ENCODE measurements around the gene EFCAB14. TPM values are rescaled to one million over a fixed set of nuclear protein-coding genes. Genes with fewer than 3 reads are reported as not detected.
A peak's percentile ranks its signal among the peaks of the same experiment; 100 is the strongest.
"Not testable (repeated sequence)": the region's sequence is repeated elsewhere in the genome, so short reads cannot be mapped to it uniquely, and the experiment has no call there.

Gene EFCAB14
- total and polyA plus RNA-seq, 4 experiments from 2014 or later, result 87.0 to 117 (median 97.6) TPM

DNA sequence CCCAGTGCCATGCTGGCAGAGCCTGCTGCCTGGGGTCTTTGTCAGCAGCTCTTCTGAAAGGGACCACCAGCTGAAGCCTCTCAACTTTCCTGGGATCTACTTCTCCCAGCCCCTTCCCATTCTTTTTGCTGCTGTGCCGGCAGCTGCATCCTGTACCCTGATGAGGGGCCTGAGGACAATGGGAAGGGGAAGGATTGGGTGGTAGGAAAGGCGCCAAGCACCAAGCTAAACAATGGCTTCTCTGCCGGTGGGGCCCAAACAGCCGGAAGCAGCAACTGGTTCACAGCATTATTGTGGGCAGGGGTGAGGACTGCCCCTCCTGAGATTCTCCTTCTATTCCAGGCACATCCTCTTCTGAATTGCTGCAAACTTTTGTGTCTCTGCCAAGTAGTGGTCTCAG lies 5.0 kb upstream of the EFCAB14 start:
- H3K27ac Mint-ChIP-seq, result no peak overlapping the region
- H3K27me3 ChIP-seq (ENCODE audit: insufficient read depth, low read length), result no peaks in the 10 kb centered on the region
- ChIA-PET POLR2A (ENCODE audit: partially characterized antibody) (no interaction called here), CTCF (ENCODE audit: partially characterized antibody) (interaction anchor here (1.3 to 3.7 kb wide), 10 partner anchors 8 to 244 kb away, joined by 3 to 21 read pairs (median 7); partner anchors contain the start of gene MKNK1)
- no peaks in the 10 kb centered on the region for H3K9me3 ChIP-seq (ENCODE audit: control insufficient read depth in 1 of 2, low read length in 2 of 2)
- no peak overlapping the region for H3K4me3 ChIP-seq (ENCODE audit: low read length in 2 of 2)
- H3K36me3 Mint-ChIP-seq, result peaks cover 0 to 3% of the 10 kb centered on the region in 2 donors
- peaks cover 0 to 8% (median 0%) of the 10 kb centered on the region in 8 donors for H3K9me3 Mint-ChIP-seq
- no peak overlapping the region for H3K27ac ChIP-seq (ENCODE audit: low read depth, low read length)
- H3K4me1 ChIP-seq (ENCODE audit: insufficient read depth, low read length), result peaks cover 12% of the 10 kb centered on the region
- peaks cover 8 to 16% of the 10 kb centered on the region in 2 donors for H3K27me3 Mint-ChIP-seq
- H3K4me3 Mint-ChIP-seq, result no peak overlapping the region
- no peaks in the 10 kb centered on the region for H3K36me3 ChIP-seq (ENCODE audit: insufficient read depth, low read length)
- intact Hi-C loops (cut with micrococcal nuclease), result loop anchor here (2.0 kb wide), 2 partner anchors 101 to 317 kb away; no protein-coding TSS in a partner anchor
- no peak for DNase-seq
- H3K4me1 Mint-ChIP-seq, result peaks cover 11 to 16% (median 15%) of the 10 kb centered on the region in 4 donors

DNA sequence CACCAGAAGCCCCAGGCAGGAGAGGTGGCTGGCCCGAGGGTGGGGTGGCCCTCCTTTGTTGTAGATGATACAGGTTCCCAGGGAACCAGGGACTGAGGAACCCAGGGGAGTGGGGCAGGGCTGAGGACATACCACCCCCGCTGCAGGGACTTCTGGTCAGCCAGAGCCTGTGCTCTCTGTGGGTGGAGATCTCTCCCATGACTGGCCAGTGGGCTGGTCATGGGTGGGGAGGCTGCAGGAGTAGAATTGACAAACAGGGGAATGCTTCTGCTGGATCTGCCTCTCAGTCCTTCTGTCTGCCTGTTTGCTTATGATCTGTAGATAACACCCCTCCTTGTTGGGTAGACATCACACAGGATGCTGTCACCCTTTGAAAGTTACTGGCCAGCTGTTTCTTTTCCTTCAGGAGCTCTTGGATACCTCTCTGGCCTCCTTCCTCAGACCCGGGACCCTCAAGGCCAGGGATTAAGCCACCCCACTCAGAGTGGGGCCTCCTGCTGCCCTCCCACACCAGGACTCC lies 2.8 kb upstream of the EFCAB14 start:
- H3K9me3 Mint-ChIP-seq, result peaks cover 0 to 8% (median 0%) of the 10 kb centered on the region in 8 donors
- ChIA-PET CTCF (ENCODE audit: partially characterized antibody) (no interaction called here), POLR2A (ENCODE audit: partially characterized antibody) (interaction anchor here (3.3 kb wide), 1 partner anchor 53 kb away, joined by 21 read pairs; the partner anchor contains the start of gene ATPAF1)
- Histone ChIP-seq H3K27me3 (ENCODE audit: insufficient read depth, low read length) (no peaks in the 10 kb centered on the region), H3K9me3 (ENCODE audit: control insufficient read depth in 1 of 2, low read length in 2 of 2) (no peaks in the 10 kb centered on the region), H3K36me3 (ENCODE audit: insufficient read depth, low read length) (no peaks in the 10 kb centered on the region), H3K27ac (ENCODE audit: low read depth, low read length) (no peak overlapping the region), H3K4me3 (ENCODE audit: low read length in 2 of 2) (no peak overlapping the region), H3K4me1 (ENCODE audit: insufficient read depth, low read length) (peaks cover 30% of the 10 kb centered on the region)
- peaks cover 3 to 9% of the 10 kb centered on the region in 2 donors for H3K27me3 Mint-ChIP-seq
- peaks cover 1 to 16% of the 10 kb centered on the region in 2 donors for H3K36me3 Mint-ChIP-seq
- H3K4me1 Mint-ChIP-seq, result peaks cover 27 to 35% (median 31%) of the 10 kb centered on the region in 4 donors
- DNase-seq, result no peak
- intact Hi-C loops (cut with micrococcal nuclease), result no loop called here
- peak overlapping the region in 3 of 7 donors; percentile 21 to 33 (median 29) for H3K27ac Mint-ChIP-seq
- no peak overlapping the region for H3K4me3 Mint-ChIP-seq

DNA sequence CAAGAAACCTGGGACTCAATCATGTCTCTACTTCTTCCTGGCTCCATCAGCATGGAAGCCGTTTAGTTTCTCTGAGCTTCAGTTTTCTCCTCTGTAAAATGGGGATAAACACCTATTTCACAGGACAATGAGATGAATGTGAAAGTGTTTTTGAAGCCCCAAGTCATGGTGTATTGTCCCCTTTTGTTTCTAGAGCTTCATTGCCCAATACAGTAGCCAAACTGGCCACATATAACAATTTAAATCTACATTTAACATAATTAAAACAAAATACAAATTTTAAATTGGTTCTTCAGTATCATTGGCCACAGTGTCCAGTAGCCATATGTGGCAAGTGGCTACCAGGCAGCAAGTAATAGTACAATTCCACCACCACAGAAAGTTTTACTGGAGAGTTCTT lies 2.3 kb upstream of the EFCAB14 start:
- Mint-ChIP-seq H3K9me3 (peaks cover 0 to 4% (median 0%) of the 10 kb centered on the region in 8 donors), H3K4me3 (no peak overlapping the region), H3K36me3 (peaks cover 7 to 22% of the 10 kb centered on the region in 2 donors), H3K27me3 (peaks cover 3 to 8% of the 10 kb centered on the region in 2 donors), H3K4me1 (peaks cover 32 to 41% (median 37%) of the 10 kb centered on the region in 4 donors), H3K27ac (peak overlapping the region in 1 of 7 donors; percentile 7)
- Histone ChIP-seq H3K27ac (ENCODE audit: low read depth, low read length) (no peak overlapping the region), H3K27me3 (ENCODE audit: insufficient read depth, low read length) (no peaks in the 10 kb centered on the region), H3K4me1 (ENCODE audit: insufficient read depth, low read length) (peaks cover 35% of the 10 kb centered on the region), H3K9me3 (ENCODE audit: control insufficient read depth in 1 of 2, low read length in 2 of 2) (no peaks in the 10 kb centered on the region), H3K4me3 (ENCODE audit: low read length in 2 of 2) (no peak overlapping the region), H3K36me3 (ENCODE audit: insufficient read depth, low read length) (no peaks in the 10 kb centered on the region)
- ChIA-PET CTCF (ENCODE audit: partially characterized antibody) (no interaction called here), POLR2A (ENCODE audit: partially characterized antibody) (interaction anchor here (2.9 to 3.3 kb wide), 2 partner anchors 53 to 188 kb away, joined by 11 to 21 read pairs; partner anchors contain the start of gene ATPAF1)
- intact Hi-C loops (cut with micrococcal nuclease), result no loop called here
- no peak for DNase-seq

DNA sequence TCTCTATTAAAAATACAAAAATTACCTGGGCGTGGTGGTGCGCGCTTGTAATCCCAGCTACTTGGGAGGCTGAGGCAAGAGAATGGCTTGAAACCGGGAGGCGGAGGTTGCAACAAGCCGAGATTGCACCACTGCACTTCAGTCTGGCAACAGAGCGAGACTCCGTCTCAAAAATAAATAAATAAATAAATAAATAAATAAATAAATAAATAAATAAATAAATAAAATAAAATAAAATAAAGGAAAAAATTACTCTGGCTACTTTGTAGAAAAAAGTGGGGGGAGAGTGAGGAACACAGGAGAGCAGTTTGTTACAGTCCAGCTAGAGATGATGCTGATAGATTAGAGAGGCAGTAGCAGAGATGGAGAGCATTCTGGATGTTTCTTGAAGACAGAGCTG lies 1.4 kb upstream of the EFCAB14 start:
- H3K27me3 ChIP-seq (ENCODE audit: insufficient read depth, low read length); H3K4me3 ChIP-seq (ENCODE audit: low read length in 2 of 2); H3K27me3 Mint-ChIP-seq; H3K9me3 ChIP-seq (ENCODE audit: control insufficient read depth in 1 of 2, low read length in 2 of 2); intact Hi-C loops (cut with micrococcal nuclease); H3K27ac ChIP-seq (ENCODE audit: low read depth, low read length); H3K9me3 Mint-ChIP-seq; H3K36me3 ChIP-seq (ENCODE audit: insufficient read depth, low read length); DNase-seq: not testable (repeated sequence)
- POLR2A ChIA-PET (ENCODE audit: partially characterized antibody), result interaction anchor here (1.4 to 3.3 kb wide), 4 partner anchors 44 to 187 kb away, joined by 5 to 21 read pairs (median 14); partner anchors contain the start of genes ATPAF1 and MKNK1
- Mint-ChIP-seq H3K4me1 (peaks cover 32 to 48% (median 42%) of the 10 kb centered on the region in 4 donors), H3K36me3 (peaks cover 12 to 29% of the 10 kb centered on the region in 2 donors), H3K4me3 (peak overlapping the region in 1 of 8 donors; percentile 37), H3K27ac (peak overlapping the region in 6 of 7 donors; percentile 7 to 90 (median 40))
- H3K4me1 ChIP-seq (ENCODE audit: insufficient read depth, low read length), result peaks cover 42% of the 10 kb centered on the region
- CTCF ChIA-PET (ENCODE audit: partially characterized antibody), result interaction anchor here (0.7 to 1.0 kb wide), 2 partner anchors 187 to 274 kb away, joined by 3 read pairs; no protein-coding TSS in a partner anchor

DNA sequence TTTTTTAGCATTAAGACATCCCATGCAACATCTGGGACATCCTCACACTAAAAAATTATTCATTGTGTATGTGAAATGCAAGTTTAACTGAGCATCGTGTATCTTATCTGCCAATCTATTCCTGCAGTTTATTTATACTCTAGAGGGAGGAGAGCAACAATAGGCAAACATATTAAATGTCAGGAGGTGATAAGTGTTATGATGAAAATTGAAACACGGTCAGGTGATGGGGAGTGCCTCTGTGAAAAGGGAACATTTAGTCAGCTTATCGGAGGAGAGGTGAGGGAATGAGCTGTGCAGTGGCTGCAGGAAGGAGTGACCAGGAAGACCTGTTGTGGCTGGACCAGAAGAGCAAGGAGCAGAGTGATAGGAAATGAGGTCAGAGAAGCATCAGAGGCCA lies 775 bp upstream of the EFCAB14 start:
- ChIA-PET POLR2A (ENCODE audit: partially characterized antibody) (interaction anchor here (0.7 to 3.3 kb wide), 7 partner anchors 14 to 1033 kb away, joined by 3 to 21 read pairs (median 5); partner anchors contain the start of genes ATPAF1, GPBP1L1 and MKNK1), CTCF (ENCODE audit: partially characterized antibody) (interaction anchor here (0.7 to 1.5 kb wide), 5 partner anchors 19 to 688 kb away, joined by 3 read pairs; no protein-coding TSS in a partner anchor)
- peaks cover 31 to 53% (median 45%) of the 10 kb centered on the region in 4 donors for H3K4me1 Mint-ChIP-seq

DNA sequence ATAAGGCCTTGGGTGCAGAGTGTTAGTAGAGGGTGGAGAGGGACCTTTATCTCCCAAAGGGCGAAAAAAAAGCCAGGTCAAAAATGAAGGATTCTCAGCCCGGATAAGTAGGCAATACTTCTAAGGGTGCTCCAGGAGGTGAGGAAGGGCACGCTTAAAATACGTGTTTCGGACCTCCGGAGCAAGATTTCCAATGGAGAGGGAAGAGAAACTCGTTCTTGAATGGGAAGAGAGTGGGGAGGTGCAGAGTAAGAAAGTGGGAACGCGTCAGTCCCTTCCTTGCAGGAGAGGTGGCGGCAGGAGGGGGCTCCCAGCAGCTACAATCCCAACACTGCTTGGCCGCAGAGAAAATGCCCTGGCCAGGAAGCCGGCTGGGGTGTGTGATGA lies 581 bp downstream of the EFCAB14 start:
- H3K27ac Mint-ChIP-seq, result peak overlapping the region; percentile 91 to 97 (median 95)
- POLR2A ChIA-PET (ENCODE audit: partially characterized antibody), result interaction anchor here (0.7 to 3.3 kb wide), 9 partner anchors 10 to 1032 kb away, joined by 3 to 21 read pairs (median 6); partner anchors contain the start of genes ATPAF1, GPBP1L1, MKNK1 and MOB3C
- CTCF ChIA-PET (ENCODE audit: partially characterized antibody), result interaction anchor here (0.7 to 1.5 kb wide), 2 partner anchors 9 to 17 kb away, joined by 3 read pairs; no protein-coding TSS in a partner anchor
- H3K36me3 ChIP-seq (ENCODE audit: insufficient read depth, low read length), result peaks cover 19% of the 10 kb centered on the region
- no peaks in the 10 kb centered on the region for H3K9me3 ChIP-seq (ENCODE audit: control insufficient read depth in 1 of 2, low read length in 2 of 2)
- intact Hi-C loops (cut with micrococcal nuclease), result loop anchor here (2.0 to 10.0 kb wide), 4 partner anchors 101 to 1031 kb away; partner anchors contain the start of genes CMPK1, GPBP1L1, LRRC41 and MOB3C
- H3K27me3 ChIP-seq (ENCODE audit: insufficient read depth, low read length), result no peaks in the 10 kb centered on the region
- H3K27me3 Mint-ChIP-seq, result no peaks in the 10 kb centered on the region
- H3K36me3 Mint-ChIP-seq, result peaks cover 26 to 47% of the 10 kb centered on the region in 2 donors
- no peak for DNase-seq
- peak overlapping the region; percentile 88 for H3K27ac ChIP-seq (ENCODE audit: low read depth, low read length)
- H3K4me1 Mint-ChIP-seq, result peaks cover 31 to 58% (median 45%) of the 10 kb centered on the region in 4 donors
- H3K4me3 ChIP-seq (ENCODE audit: low read length in 2 of 2), result peak overlapping the region; percentile 40 to 72
- peak overlapping the region; percentile 90 to 97 (median 92) for H3K4me3 Mint-ChIP-seq
- H3K9me3 Mint-ChIP-seq, result peaks cover 0 to 4% (median 0%) of the 10 kb centered on the region in 8 donors
- H3K4me1 ChIP-seq (ENCODE audit: insufficient read depth, low read length), result peaks cover 44% of the 10 kb centered on the region

More for the DNA sequence above, 775 bp upstream of the EFCAB14 start:
- intact Hi-C loops (cut with micrococcal nuclease), result loop anchor here (1.0 to 10.0 kb wide), 6 partner anchors 51 to 1032 kb away; partner anchors contain the start of genes ATPAF1, CMPK1, GPBP1L1 and LRRC41
- H3K36me3 Mint-ChIP-seq, result peaks cover 18 to 35% of the 10 kb centered on the region in 2 donors
- H3K27ac Mint-ChIP-seq, result peak overlapping the region; percentile 85 to 96 (median 90)
- Histone ChIP-seq H3K4me1 (ENCODE audit: insufficient read depth, low read length) (peaks cover 38% of the 10 kb centered on the region), H3K27ac (ENCODE audit: low read depth, low read length) (peak overlapping the region; percentile 88), H3K4me3 (ENCODE audit: low read length in 2 of 2) (peak overlapping the region in 1 of 2 donors; percentile 18), H3K36me3 (ENCODE audit: insufficient read depth, low read length) (peaks cover 12% of the 10 kb centered on the region), H3K27me3 (ENCODE audit: insufficient read depth, low read length) (no peaks in the 10 kb centered on the region), H3K9me3 (ENCODE audit: control insufficient read depth in 1 of 2, low read length in 2 of 2) (no peaks in the 10 kb centered on the region)
- DNase-seq, result no peak
- peaks cover 0 to 4% (median 0%) of the 10 kb centered on the region in 8 donors for H3K9me3 Mint-ChIP-seq
- H3K27me3 Mint-ChIP-seq, result no peaks in the 10 kb centered on the region
- peak overlapping the region; percentile 80 to 93 (median 88) for H3K4me3 Mint-ChIP-seq
